GM10248 (cell line): Measurements from ENCODE around the gene ANKRD27.
"Not testable (repeated sequence)": the region's sequence is repeated elsewhere in the genome, so short reads cannot be mapped to it uniquely, and the experiment has no call there.

ENCODE experiments used
- CTCF ChIA-PET: fragments of 300-600 bp; sonication (Branson Sonifier 250); formaldehyde crosslinking; extraction: SDS; loops from one replicate; lab custom pipeline; 2021; ENCODE audit warnings: antibody characterized with exemption; lab: Yijun Ruan, JAX
- POLR2A ChIA-PET: fragments of 350-650 bp; sonication (Branson Sonifier 250); formaldehyde crosslinking; extraction: SDS; loops from one replicate; lab custom pipeline; 2020; ENCODE audit warnings: antibody characterized with exemption; lab: Yijun Ruan, JAX
- DNase-seq: peaks from one replicate; pipeline ENCODE4 v3.0.0; 2012; ENCODE audit errors: extremely low spot score
- CTCF ChIP-seq: IDR thresholded peaks from 2 replicates; pipeline ENCODE4 v1.5.1; 2012; ENCODE audit warnings: mild to moderate bottlenecking, low read depth; ENCODE audit errors: extremely low read depth, missing control alignments, control extremely low read depth

The ANKRD27 gene

GRCh38 chr19:32711747-32712146, 36.8 kb upstream of the ANKRD27 start:
- ChIA-PET CTCF (interaction anchor here (1.5 kb wide), 1 partner anchor 264 kb away, joined by 3 read pairs; no protein-coding TSS in a partner anchor), POLR2A (no interaction called here)
- no peak for DNase-seq
- TF ChIP-seq CTCF = no peak

- ChIA-PET CTCF (no interaction called here), POLR2A (no interaction called here)
- no peak for TF ChIP-seq CTCF
- no peak for DNase-seq
Observed at GRCh38 chr19:32709032-32709431, 34.1 kb upstream of the ANKRD27 start.

- CTCF ChIA-PET = no interaction called here
- no peak for TF ChIP-seq CTCF
Observed at GRCh38 chr19:32708457-32708856, 33.5 kb upstream of the ANKRD27 start.

GRCh38 chr19:32704006-32704405, 29.0 kb upstream of the ANKRD27 start:
- DNase-seq, CTCF ChIA-PET: not testable (repeated sequence)
- POLR2A ChIA-PET = interaction anchor here (0.6 kb wide), 1 partner anchor 39 kb away, joined by 5 read pairs; no protein-coding TSS in a partner anchor

More at GRCh38 chr19:32708457-32708856, 33.5 kb upstream of the ANKRD27 start:
- DNase-seq = no peak
- POLR2A ChIA-PET = no interaction called here

GRCh38 chr19:32702010-32702409, 27.0 kb upstream of the ANKRD27 start:
- TF ChIP-seq CTCF = no peak
- POLR2A ChIA-PET = no interaction called here
- no peak for DNase-seq
- CTCF ChIA-PET = no interaction called here

GRCh38 chr19:32700129-32700528, 25.1 kb upstream of the ANKRD27 start:
- CTCF ChIA-PET = interaction anchor here (0.9 to 1.2 kb wide), 2 partner anchors 10 to 22 kb away, joined by 3 read pairs; no protein-coding TSS in a partner anchor
- DNase-seq, POLR2A ChIA-PET: not testable (repeated sequence)

- POLR2A ChIA-PET, DNase-seq, CTCF ChIA-PET: not testable (repeated sequence)
Observed at GRCh38 chr19:32696771-32697170, 21.8 kb upstream of the ANKRD27 start.

GRCh38 chr19:32695506-32695905, 20.5 kb upstream of the ANKRD27 start:
- POLR2A ChIA-PET, DNase-seq, CTCF ChIA-PET: not testable (repeated sequence)

- DNase-seq, CTCF ChIA-PET: not testable (repeated sequence)
Observed at GRCh38 chr19:32694851-32695250, 19.9 kb upstream of the ANKRD27 start.

GRCh38 chr19:32694316-32694715, 19.3 kb upstream of the ANKRD27 start:
- CTCF ChIA-PET = interaction anchor here (1.0 kb wide), 1 partner anchor 18 kb away, joined by 3 read pairs; no protein-coding TSS in a partner anchor
- POLR2A ChIA-PET, DNase-seq: not testable (repeated sequence)

More at GRCh38 chr19:32694851-32695250, 19.9 kb upstream of the ANKRD27 start:
- POLR2A ChIA-PET = not testable (repeated sequence)

GRCh38 chr19:32693151-32694108, 18.4 kb upstream of the ANKRD27 start:
- POLR2A ChIA-PET, DNase-seq: not testable (repeated sequence)
- CTCF ChIA-PET = interaction anchor here (1.0 kb wide), 2 partner anchors 13 to 17 kb away, joined by 3 to 4 read pairs; no protein-coding TSS in a partner anchor
